Measurements from ENCODE around the gene ASIP. TPM values are rescaled to one million over a fixed set of nuclear protein-coding genes. Genes with fewer than 3 reads are reported as not detected.
"Not testable (repeated sequence)": the region's sequence is repeated elsewhere in the genome, so short reads cannot be mapped to it uniquely, and the experiment has no call there.

The ASIP gene
- total RNA-seq, 1 experiment from 2014 or later = not detected

- H3K9me2 ChIP-seq (replicated peaks; ENCODE audit: insufficient read depth, low read length) = no peaks in the 10 kb centered on the region
- no peak overlapping the region for H3K4me3 ChIP-seq (ENCODE audit: low read length)
- peaks cover 48% of the 10 kb centered on the region for H4K20me1 ChIP-seq (ENCODE audit: insufficient read depth, low read depth, low read length)
- H2AFZ ChIP-seq (ENCODE audit: low read length) = no peak overlapping the region
- no peak overlapping the region for H3K4me2 ChIP-seq (ENCODE audit: low read depth, low read length, poor library complexity, severe bottlenecking)
- peaks cover 5% of the 10 kb centered on the region; the same call in 1 of the 2 replicates for H3K4me1 ChIP-seq (ENCODE audit: low read length)
- peaks cover 27% of the 10 kb centered on the region; the same call in 1 of the 2 replicates for H3K36me3 ChIP-seq (ENCODE audit: insufficient read depth, low read length)
- peaks cover 67% of the 10 kb centered on the region for H3K79me2 ChIP-seq (ENCODE audit: low read length)
- H3K9ac ChIP-seq (ENCODE audit: low read length) = no peak overlapping the region
- no peaks in the 10 kb centered on the region for H3K9me3 ChIP-seq (ENCODE audit: low read length)
- no peaks in the 10 kb centered on the region for H3K27me3 ChIP-seq (ENCODE audit: low read length)
- H3K27ac ChIP-seq (ENCODE audit: low read length) = no peak overlapping the region
- DNase-seq = no peak
Observed at GRCh38 chr20:34294563-34294962, 53.3 kb downstream of the ASIP start.

- Histone ChIP-seq H3K4me3 (ENCODE audit: low read length) (no peak overlapping the region), H3K4me1 (ENCODE audit: low read length) (peaks cover 10% of the 10 kb centered on the region), H3K27ac (ENCODE audit: low read length) (no peak overlapping the region), H3K4me2 (ENCODE audit: low read depth, low read length, poor library complexity, severe bottlenecking) (no peak overlapping the region), H3K9me2 (replicated peaks; ENCODE audit: insufficient read depth, low read length) (no peaks in the 10 kb centered on the region), H3K36me3 (ENCODE audit: insufficient read depth, low read length) (peaks cover 24% of the 10 kb centered on the region; the same call in 1 of the 2 replicates), H3K9ac (ENCODE audit: low read length) (no peak overlapping the region), H4K20me1 (ENCODE audit: insufficient read depth, low read depth, low read length) (peaks cover 53% of the 10 kb centered on the region), H3K79me2 (ENCODE audit: low read length) (peaks cover 74% of the 10 kb centered on the region), H3K27me3 (ENCODE audit: low read length) (no peaks in the 10 kb centered on the region), H2AFZ (ENCODE audit: low read length) (no peak overlapping the region), H3K9me3 (ENCODE audit: low read length) (no peaks in the 10 kb centered on the region)
- no peak for DNase-seq
Observed at GRCh38 chr20:34295284-34295683, 54.1 kb downstream of the ASIP start.

- Histone ChIP-seq H3K9me3 (ENCODE audit: low read length) (no peaks in the 10 kb centered on the region), H3K4me2 (ENCODE audit: low read depth, low read length, poor library complexity, severe bottlenecking) (no peak overlapping the region), H3K9me2 (replicated peaks; ENCODE audit: insufficient read depth, low read length) (no peaks in the 10 kb centered on the region), H3K79me2 (ENCODE audit: low read length) (peaks cover 86% of the 10 kb centered on the region), H2AFZ (ENCODE audit: low read length) (no peak overlapping the region), H3K36me3 (ENCODE audit: insufficient read depth, low read length) (peaks cover 29% of the 10 kb centered on the region; the same call in 1 of the 2 replicates), H3K9ac (ENCODE audit: low read length) (no peak overlapping the region), H3K27ac (ENCODE audit: low read length) (no peak overlapping the region), H3K4me1 (ENCODE audit: low read length) (peaks cover 22% of the 10 kb centered on the region), H3K4me3 (ENCODE audit: low read length) (no peak overlapping the region), H4K20me1 (ENCODE audit: insufficient read depth, low read depth, low read length) (peaks cover 59% of the 10 kb centered on the region), H3K27me3 (ENCODE audit: low read length) (no peaks in the 10 kb centered on the region)
- DNase-seq = no peak
Observed at GRCh38 chr20:34296468-34296867, 55.2 kb downstream of the ASIP start.

- DNase-seq; H3K27me3 ChIP-seq (ENCODE audit: low read length); H3K4me3 ChIP-seq (ENCODE audit: low read length); H3K27ac ChIP-seq (ENCODE audit: low read length); H2AFZ ChIP-seq (ENCODE audit: low read length); H3K9ac ChIP-seq (ENCODE audit: low read length); H3K9me3 ChIP-seq (ENCODE audit: low read length); H3K4me2 ChIP-seq (ENCODE audit: low read depth, low read length, poor library complexity, severe bottlenecking); H3K9me2 ChIP-seq (replicated peaks; ENCODE audit: insufficient read depth, low read length): not testable (repeated sequence)
- Histone ChIP-seq H4K20me1 (ENCODE audit: insufficient read depth, low read depth, low read length) (peaks cover 50% of the 10 kb centered on the region), H3K36me3 (ENCODE audit: insufficient read depth, low read length) (peaks cover 21% of the 10 kb centered on the region; the same call in 1 of the 2 replicates), H3K79me2 (ENCODE audit: low read length) (peaks cover 94% of the 10 kb centered on the region), H3K4me1 (ENCODE audit: low read length) (peaks cover 30% of the 10 kb centered on the region)
Observed at GRCh38 chr20:34298294-34298784, 57.1 kb downstream of the ASIP start.

GRCh38 chr20:34299556-34300255 is 58.5 kb downstream of the ASIP start:
- no peak overlapping the region for H3K4me2 ChIP-seq (ENCODE audit: low read depth, low read length, poor library complexity, severe bottlenecking)
- no peak overlapping the region for H3K4me3 ChIP-seq (ENCODE audit: low read length)

GRCh38 chr20:34300256-34300806 is 59.1 kb downstream of the ASIP start:
- H4K20me1 ChIP-seq (ENCODE audit: insufficient read depth, low read depth, low read length) = peaks cover 34% of the 10 kb centered on the region
- H3K27me3 ChIP-seq (ENCODE audit: low read length) = no peaks in the 10 kb centered on the region
- H3K9me3 ChIP-seq (ENCODE audit: low read length) = no peaks in the 10 kb centered on the region
- peaks cover 30% of the 10 kb centered on the region for H3K4me1 ChIP-seq (ENCODE audit: low read length)
- no peak overlapping the region for H3K9ac ChIP-seq (ENCODE audit: low read length)
- H3K4me2 ChIP-seq (ENCODE audit: low read depth, low read length, poor library complexity, severe bottlenecking) = peak overlapping the region; percentile 75
- H3K27ac ChIP-seq (ENCODE audit: low read length) = no peak overlapping the region
- H3K36me3 ChIP-seq (ENCODE audit: insufficient read depth, low read length) = peaks cover 10% of the 10 kb centered on the region; the same call in 1 of the 2 replicates
- no peak overlapping the region for H2AFZ ChIP-seq (ENCODE audit: low read length)
- peaks cover 79% of the 10 kb centered on the region for H3K79me2 ChIP-seq (ENCODE audit: low read length)
- no peaks in the 10 kb centered on the region for H3K9me2 ChIP-seq (replicated peaks; ENCODE audit: insufficient read depth, low read length)
- H3K4me3 ChIP-seq (ENCODE audit: low read length) = no peak overlapping the region
- no peak for DNase-seq

More at GRCh38 chr20:34299556-34300255, 58.5 kb downstream of the ASIP start:
- H3K36me3 ChIP-seq (ENCODE audit: insufficient read depth, low read length) = peaks cover 12% of the 10 kb centered on the region; the same call in 1 of the 2 replicates
- H3K27ac ChIP-seq (ENCODE audit: low read length) = no peak overlapping the region
- peaks cover 30% of the 10 kb centered on the region for H3K4me1 ChIP-seq (ENCODE audit: low read length)
- no peak overlapping the region for H2AFZ ChIP-seq (ENCODE audit: low read length)
- H3K9ac ChIP-seq (ENCODE audit: low read length) = no peak overlapping the region
- H4K20me1 ChIP-seq (ENCODE audit: insufficient read depth, low read depth, low read length) = peaks cover 40% of the 10 kb centered on the region
- no peak for DNase-seq
- H3K27me3 ChIP-seq (ENCODE audit: low read length) = no peaks in the 10 kb centered on the region
- no peaks in the 10 kb centered on the region for H3K9me3 ChIP-seq (ENCODE audit: low read length)
- peaks cover 85% of the 10 kb centered on the region for H3K79me2 ChIP-seq (ENCODE audit: low read length)
- no peaks in the 10 kb centered on the region for H3K9me2 ChIP-seq (replicated peaks; ENCODE audit: insufficient read depth, low read length)

GRCh38 chr20:34300809-34301586 is 59.8 kb downstream of the ASIP start:
- H3K9me2 ChIP-seq (replicated peaks; ENCODE audit: insufficient read depth, low read length) = no peaks in the 10 kb centered on the region
- no peaks in the 10 kb centered on the region for H3K9me3 ChIP-seq (ENCODE audit: low read length)
- H3K4me3 ChIP-seq (ENCODE audit: low read length) = peak overlapping the region; percentile 78
- H3K9ac ChIP-seq (ENCODE audit: low read length) = peak overlapping the region; percentile 82
- H3K4me1 ChIP-seq (ENCODE audit: low read length) = peaks cover 30% of the 10 kb centered on the region
- no peak overlapping the region for H2AFZ ChIP-seq (ENCODE audit: low read length)
- H3K27ac ChIP-seq (ENCODE audit: low read length) = peak overlapping the region; percentile 77; the same call in 1 of the 2 replicates
- H3K27me3 ChIP-seq (ENCODE audit: low read length) = no peaks in the 10 kb centered on the region
- DNase-seq = no peak
- H3K79me2 ChIP-seq (ENCODE audit: low read length) = peaks cover 72% of the 10 kb centered on the region
- H4K20me1 ChIP-seq (ENCODE audit: insufficient read depth, low read depth, low read length) = peaks cover 27% of the 10 kb centered on the region
- H3K4me2 ChIP-seq (ENCODE audit: low read depth, low read length, poor library complexity, severe bottlenecking) = peak overlapping the region; percentile 75
- H3K36me3 ChIP-seq (ENCODE audit: insufficient read depth, low read length) = peaks cover 8% of the 10 kb centered on the region; the same call in 1 of the 2 replicates

Data from Karpas-422 (cell line).